Measurements from ENCODE around the gene NAA10.

NAA10 gene

GRCh38 chrX:153908219-153908860 is 26.5 kb downstream of the NAA10 start:
- no peak for DNase-seq

GRCh38 chrX:153907456-153907855 is 27.4 kb downstream of the NAA10 start:
- no peak for DNase-seq

GRCh38 chrX:153906126-153906917 is 28.5 kb downstream of the NAA10 start:
- no peak for DNase-seq

GRCh38 chrX:153905481-153906095 is 29.2 kb downstream of the NAA10 start:
- DNase-seq: no peak

GRCh38 chrX:153903991-153904957 is 30.6 kb downstream of the NAA10 start, which contains the start of gene AVPR2:
TSS of gene AVPR2 (plus strand) at chrX:153904673. CDS start at chrX:153905146, 473 bp downstream.
- DNase-seq: no peak

GRCh38 chrX:153903238-153903980 is 31.4 kb downstream of the NAA10 start:
- no peak for DNase-seq

- no peak for DNase-seq
Observed at GRCh38 chrX:153902385-153902784, 32.5 kb downstream of the NAA10 start.

GRCh38 chrX:153901753-153902140 is 33.1 kb downstream of the NAA10 start:
- no peak for DNase-seq

GRCh38 chrX:153900831-153901752 is 33.7 kb downstream of the NAA10 start:
- DNase-seq: no peak

GRCh38 chrX:153897899-153898298 is 36.9 kb downstream of the NAA10 start:
- DNase-seq: no peak

GRCh38 chrX:153889123-153889522 is 45.7 kb downstream of the NAA10 start:
- DNase-seq: no peak

GRCh38 chrX:153888344-153888743 is 46.5 kb downstream of the NAA10 start:
- no peak for DNase-seq

GRCh38 chrX:153887385-153887784 is 47.5 kb downstream of the NAA10 start:
- no peak for DNase-seq

- DNase-seq: no peak
Observed at GRCh38 chrX:153886915-153887314, 47.9 kb downstream of the NAA10 start.

- DNase-seq: no peak
Observed at GRCh38 chrX:153885968-153886903, 48.6 kb downstream of the NAA10 start, which contains the start of gene L1CAM. TSS of gene L1CAM (minus strand) at chrX:153886173. CDS start at chrX:153875836, 10,337 bp downstream.

GRCh38 chrX:153885208-153885787 is 49.5 kb downstream of the NAA10 start:
- DNase-seq: no peak

GRCh38 chrX:153884590-153884989 is 50.2 kb downstream of the NAA10 start:
- DNase-seq: no peak

- DNase-seq: no peak
Observed at GRCh38 chrX:153884136-153884535, 50.7 kb downstream of the NAA10 start.
